Endodermal cell (in vitro differentiated cells): ENCODE results near the gene PRKCQ. TPM values are rescaled to one million over a fixed set of nuclear protein-coding genes. Genes with fewer than 3 reads are reported as not detected.

ENCODE experiments used
- DNase-seq: peaks from one replicate; pipeline ENCODE4 v3.0.0-alpha.2; 2017
- H3K27ac ChIP-seq: 2 replicates; pipeline ENCODE4 v1.5.1; 2013; ENCODE audit warnings: mild to moderate bottlenecking, low read depth, low read length, moderate library complexity
- H3K27me3 ChIP-seq: 2 replicates; pipeline ENCODE4 v1.6.1; 2013; ENCODE audit warnings: mild to moderate bottlenecking, low read length, moderate library complexity; ENCODE audit not compliant: insufficient read depth, control insufficient read depth, poor library complexity, severe bottlenecking
- H3K36me3 ChIP-seq: 2 replicates; pipeline ENCODE4 v1.7.0; 2013; ENCODE audit warnings: mild to moderate bottlenecking, low read length, moderate library complexity; ENCODE audit not compliant: control insufficient read depth, insufficient read depth
- H3K4me1 ChIP-seq: one replicate; pipeline ENCODE4 v1.7.0; 2013; ENCODE audit warnings: low read length; ENCODE audit not compliant: control insufficient read depth, insufficient read depth
- H3K4me3 ChIP-seq: 2 replicates; pipeline ENCODE4 v1.5.1; 2013; ENCODE audit warnings: mild to moderate bottlenecking, low read length, moderate library complexity
- H3K9ac ChIP-seq: 2 replicates; pipeline ENCODE4 v1.6.1; 2013; ENCODE audit warnings: mild to moderate bottlenecking, low read length, moderate library complexity; ENCODE audit not compliant: poor library complexity, severe bottlenecking; ENCODE audit errors: extremely low read depth
- H3K9me3 ChIP-seq: 2 replicates; pipeline ENCODE4 v1.6.1; 2013; ENCODE audit warnings: mild to moderate bottlenecking, low read length, moderate library complexity; ENCODE audit not compliant: control insufficient read depth
- H3K27ac Mint-ChIP-seq: 2 replicates; pipeline ENCODE4 v1.8.0; 2020; ENCODE audit warnings: mixed read lengths
- H3K27me3 Mint-ChIP-seq: 2 replicates; pipeline ENCODE4 v1.8.0; 2021; ENCODE audit warnings: mild to moderate bottlenecking, mixed read lengths; ENCODE audit not compliant: insufficient read depth
- H3K36me3 Mint-ChIP-seq: 2 replicates; pipeline ENCODE4 v1.8.0; 2020; ENCODE audit warnings: low read depth, mixed read lengths
- H3K4me1 Mint-ChIP-seq: 2 replicates; pipeline ENCODE4 v1.8.0; 2020; ENCODE audit warnings: mixed read lengths
- H3K4me3 Mint-ChIP-seq: 2 replicates; pipeline ENCODE4 v1.8.0; 2020; ENCODE audit warnings: mild to moderate bottlenecking, moderate library complexity, mixed read lengths
- H3K9me3 Mint-ChIP-seq: 2 replicates; pipeline ENCODE4 v1.8.0; 2020; ENCODE audit warnings: mild to moderate bottlenecking, mixed read lengths
- CTCF ChIP-seq: fragments of 200-600 bp; sonication (generic); conservative IDR thresholded peaks from 2 replicates; pipeline ENCODE4 v1.5.0; 2021; ENCODE audit warnings: antibody characterized with exemption, mild to moderate bottlenecking
- WGBS, 2 experiments: methylation state at CpG; one replicate each; pipeline versions ENCODE4 v1.1.5 to v1.1.7; 2013; ENCODE audit warnings: missing lambda C conversion rate in 2 of 2, mixed read lengths in 1 of 2; ENCODE audit not compliant: insufficient coverage in 1 of 2, insufficient read length in 1 of 2; 5-methylcytosine and 5-hydroxymethylcytosine counted together
- total RNA-seq, 2 donors: library from RNA; stranded (reverse); fragmentation: NEBNext Ultra II Directional in 1 of 2; extraction: Animal tissue kit (Norgen Biotek cat#: 25700) in 1 of 2; gene quantifications; 2 replicates in 1 of 2; 3 replicates in 1 of 2; pipeline ENCODE4 v1.2.1, GENCODE V29; 2021

The PRKCQ gene
- total RNA-seq, 2 donors from 2014 or later = 24.3 to 29.1 TPM

- H3K9ac ChIP-seq = no peak overlapping the region
- peaks cover 30% of the 10 kb centered on the region for H3K36me3 ChIP-seq
- peaks cover 18% of the 10 kb centered on the region for H3K36me3 Mint-ChIP-seq
- DNase-seq = no peak
- no peak overlapping the region for H3K27ac ChIP-seq
- H3K4me3 Mint-ChIP-seq = no peak overlapping the region
- no peaks in the 10 kb centered on the region for H3K4me1 ChIP-seq
- 96 to 100% methylated on average over 1 to 3 of the region's 3 CpGs for WGBS, 2 experiments
- no peaks in the 10 kb centered on the region for H3K27me3 ChIP-seq
- no peaks in the 10 kb centered on the region for H3K9me3 ChIP-seq
- no peaks in the 10 kb centered on the region for H3K27me3 Mint-ChIP-seq
- no peak overlapping the region for H3K4me3 ChIP-seq
- no peaks in the 10 kb centered on the region for H3K9me3 Mint-ChIP-seq
- TF ChIP-seq CTCF = no peak
- no peak overlapping the region for H3K27ac Mint-ChIP-seq
- peaks cover 1% of the 10 kb centered on the region for H3K4me1 Mint-ChIP-seq
Measured at GRCh38 chr10:6588845-6589244, 8.8 kb upstream of the PRKCQ start.

- no peak overlapping the region for H3K27ac Mint-ChIP-seq
- peaks cover 37% of the 10 kb centered on the region for H3K36me3 ChIP-seq
- H3K27me3 ChIP-seq = no peaks in the 10 kb centered on the region
- no peak overlapping the region for H3K9ac ChIP-seq
- WGBS, 2 experiments = 92 to 94% methylated on average over 3 of the region's 3 CpGs
- no peaks in the 10 kb centered on the region for H3K9me3 ChIP-seq
- no peak for TF ChIP-seq CTCF
- H3K27ac ChIP-seq = no peak overlapping the region
- H3K36me3 Mint-ChIP-seq = peaks cover 26% of the 10 kb centered on the region
- no peaks in the 10 kb centered on the region for H3K27me3 Mint-ChIP-seq
- DNase-seq = no peak
- H3K4me1 Mint-ChIP-seq = peaks cover 1% of the 10 kb centered on the region
- H3K4me1 ChIP-seq = no peaks in the 10 kb centered on the region
- H3K9me3 Mint-ChIP-seq = no peaks in the 10 kb centered on the region
- H3K4me3 Mint-ChIP-seq = no peak overlapping the region
- H3K4me3 ChIP-seq = no peak overlapping the region
Measured at GRCh38 chr10:6588082-6588481, 8.0 kb upstream of the PRKCQ start.

GRCh38 chr10:6586501-6586900 is 6.4 kb upstream of the PRKCQ start:
- H3K27ac ChIP-seq = no peak overlapping the region
- H3K9ac ChIP-seq = no peak overlapping the region
- 97 to 100% methylated on average over 1 to 4 of the region's 4 CpGs for WGBS, 2 experiments
- Mint-ChIP-seq H3K4me3 (no peak overlapping the region), H3K27me3 (no peaks in the 10 kb centered on the region), H3K4me1 (peaks cover 6% of the 10 kb centered on the region), H3K36me3 (peaks cover 36% of the 10 kb centered on the region), H3K9me3 (no peaks in the 10 kb centered on the region), H3K27ac (no peak overlapping the region)
- no peak for TF ChIP-seq CTCF
- no peak for DNase-seq
- H3K4me1 ChIP-seq = no peaks in the 10 kb centered on the region
- no peaks in the 10 kb centered on the region for H3K9me3 ChIP-seq
- no peak overlapping the region for H3K4me3 ChIP-seq
- H3K36me3 ChIP-seq = peaks cover 46% of the 10 kb centered on the region
- no peaks in the 10 kb centered on the region for H3K27me3 ChIP-seq
